B cell (primary cell): ENCODE measurements around the gene ELOVL3.

Source experiments
- CTCF ChIP-seq: fragments of 200-600 bp; IDR thresholded peaks from one replicate; pipeline ENCODE4 v1.8.0; 2022; ENCODE audit warnings: antibody characterized with exemption, mild to moderate bottlenecking
- EZH2 ChIP-seq: IDR thresholded peaks from 2 replicates; pipeline ENCODE4 v1.6.1; 2012; ENCODE audit warnings: borderline replicate concordance, low read depth, mild to moderate bottlenecking, moderate library complexity, low read length; ENCODE audit not compliant: insufficient read depth, poor library complexity, severe bottlenecking

- TF ChIP-seq CTCF, result no peak
- TF ChIP-seq EZH2, result peak; percentile 26
These were observed 4.8 kb downstream of the ELOVL3 start for GRCh38 chr10:102230861-102231356.
